H1 (cell line): Measurements from ENCODE around the gene MAN1A2.

Experiments used
- EP300 ChIP-seq, 2 experiments: IDR thresholded peaks; 1 replicate in 1 of 2; 2 replicates in 1 of 2; pipeline ENCODE4 v1.6.1; 2011 to 2012; ENCODE audit warnings: low read depth in 2 of 2, low read length in 2 of 2, mild to moderate bottlenecking in 2 of 2, borderline replicate concordance in 1 of 2, inconsistent platforms in 1 of 2, moderate library complexity in 1 of 2
- EZH2 ChIP-seq: fragments of 200-600 bp; sonication (generic); IDR thresholded peaks from 2 replicates; pipeline ENCODE4 v1.7.1; 2012; ENCODE audit warnings: low read depth, mild to moderate bottlenecking, moderate library complexity, low read length, inconsistent platforms; ENCODE audit not compliant: severe bottlenecking
- FOSL1 ChIP-seq: IDR thresholded peaks from 2 replicates; pipeline ENCODE4 v1.6.1; 2011; ENCODE audit warnings: mild to moderate bottlenecking, low read depth, low read length, moderate library complexity; ENCODE audit not compliant: insufficient read depth
- MAFK ChIP-seq: IDR thresholded peaks from 2 replicates; pipeline ENCODE4 v1.6.1; 2012; ENCODE audit warnings: low read depth, mild to moderate bottlenecking, improper control_type of control experiment, low read length
- POLR2A ChIP-seq, 2 experiments: IDR thresholded peaks; 1 replicate in 1 of 2; 2 replicates in 1 of 2; pipeline ENCODE4 v1.6.1; 2011; ENCODE audit warnings: low read depth in 2 of 2, low read length in 2 of 2, mild to moderate bottlenecking in 2 of 2; ENCODE audit errors: control extremely low read depth in 1 of 2
- POLR2AphosphoS5 ChIP-seq: IDR thresholded peaks from 2 replicates; pipeline ENCODE4 v1.6.1; 2011; ENCODE audit warnings: low read depth, low read length
- POU5F1 ChIP-seq: IDR thresholded peaks from 2 replicates; pipeline ENCODE4 v1.6.1; 2011; ENCODE audit warnings: low read depth, mild to moderate bottlenecking, low read length, moderate library complexity
- RFX5 ChIP-seq: IDR thresholded peaks from 2 replicates; pipeline ENCODE4 v1.6.1; 2011; ENCODE audit warnings: low read depth, low read length, improper control_type of control experiment, borderline replicate concordance
- RXRA ChIP-seq: IDR thresholded peaks from 2 replicates; pipeline ENCODE4 v1.6.1; 2011; ENCODE audit warnings: low read depth, mild to moderate bottlenecking, low read length, moderate library complexity; ENCODE audit not compliant: insufficient read depth
- SP1 ChIP-seq: IDR thresholded peaks from 2 replicates; pipeline ENCODE4 v1.6.1; 2011; ENCODE audit warnings: low read depth, low read length
- SUZ12 ChIP-seq: fragments of 200-600 bp; sonication (generic); IDR thresholded peaks from 2 replicates; pipeline ENCODE4 v1.6.1; 2012; ENCODE audit warnings: mild to moderate bottlenecking, inconsistent platforms, low read length, moderate library complexity, mixed read lengths
- TF ChIP-seq, protein P1 (sequence below), 3 experiments: IDR thresholded peaks; 1 replicate in 2 of 3; 2 replicates in 1 of 3; pipeline versions ENCODE4 v1.5.1 to v1.6.1; 2011; ENCODE audit warnings: low read length in 3 of 3, mild to moderate bottlenecking in 3 of 3, inconsistent platforms in 2 of 3, low read depth in 1 of 3, moderate library complexity in 1 of 3; ENCODE audit not compliant: insufficient read depth in 1 of 3; ENCODE audit errors: control extremely low read depth in 1 of 3
- TF ChIP-seq, protein P2 (sequence below): IDR thresholded peaks from 2 replicates; pipeline ENCODE4 v1.6.1; 2012; ENCODE audit warnings: inconsistent platforms
- TF ChIP-seq, protein P3 (sequence below): IDR thresholded peaks from 2 replicates; pipeline ENCODE4 v1.6.1; 2011; ENCODE audit warnings: low read depth, mild to moderate bottlenecking, low read length; ENCODE audit not compliant: insufficient read depth

DNA sequence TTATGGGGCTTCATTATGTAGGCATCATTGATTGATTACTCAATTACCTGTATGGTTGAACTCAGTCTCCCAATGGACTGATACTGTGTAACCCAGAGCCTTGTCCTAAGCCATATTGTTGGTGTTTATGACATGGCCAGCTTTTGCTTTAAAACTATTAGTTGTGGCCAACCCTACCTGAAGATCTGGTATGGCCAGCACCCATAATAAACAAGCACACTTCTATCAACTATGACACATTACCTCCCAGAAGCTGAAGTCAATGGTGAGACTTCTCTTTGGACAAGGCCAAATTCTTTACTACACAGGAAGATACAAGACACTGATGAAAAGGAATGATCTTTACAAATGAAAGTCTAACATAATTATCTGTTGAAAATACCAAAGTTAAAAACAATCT lies 28.8 kb downstream of the MAN1A2 start:
- TF ChIP-seq, protein P1, sequence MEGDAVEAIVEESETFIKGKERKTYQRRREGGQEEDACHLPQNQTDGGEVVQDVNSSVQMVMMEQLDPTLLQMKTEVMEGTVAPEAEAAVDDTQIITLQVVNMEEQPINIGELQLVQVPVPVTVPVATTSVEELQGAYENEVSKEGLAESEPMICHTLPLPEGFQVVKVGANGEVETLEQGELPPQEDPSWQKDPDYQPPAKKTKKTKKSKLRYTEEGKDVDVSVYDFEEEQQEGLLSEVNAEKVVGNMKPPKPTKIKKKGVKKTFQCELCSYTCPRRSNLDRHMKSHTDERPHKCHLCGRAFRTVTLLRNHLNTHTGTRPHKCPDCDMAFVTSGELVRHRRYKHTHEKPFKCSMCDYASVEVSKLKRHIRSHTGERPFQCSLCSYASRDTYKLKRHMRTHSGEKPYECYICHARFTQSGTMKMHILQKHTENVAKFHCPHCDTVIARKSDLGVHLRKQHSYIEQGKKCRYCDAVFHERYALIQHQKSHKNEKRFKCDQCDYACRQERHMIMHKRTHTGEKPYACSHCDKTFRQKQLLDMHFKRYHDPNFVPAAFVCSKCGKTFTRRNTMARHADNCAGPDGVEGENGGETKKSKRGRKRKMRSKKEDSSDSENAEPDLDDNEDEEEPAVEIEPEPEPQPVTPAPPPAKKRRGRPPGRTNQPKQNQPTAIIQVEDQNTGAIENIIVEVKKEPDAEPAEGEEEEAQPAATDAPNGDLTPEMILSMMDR (IDR thresholded peaks at IDR 0.05; ENCODE audit: control extremely low read depth in 1 of 3, insufficient read depth in 1 of 3, low read depth in 1 of 3, low read length in 3 of 3), result no peak
- TF ChIP-seq POLR2A (IDR thresholded peaks at IDR 0.05; ENCODE audit: control extremely low read depth in 1 of 2, low read depth in 2 of 2, low read length in 2 of 2) (no peak), RFX5 (no peak), RXRA (no peak), POLR2AphosphoS5 (no peak), EP300 (IDR thresholded peaks at IDR 0.05; ENCODE audit: borderline replicate concordance in 1 of 2, low read depth in 2 of 2, low read length in 2 of 2) (no peak), MAFK (no peak), SP1 (no peak), EZH2 (no peak), SUZ12 (no peak), FOSL1 (no peak), POU5F1 (no peak)
- TF ChIP-seq, protein P2, sequence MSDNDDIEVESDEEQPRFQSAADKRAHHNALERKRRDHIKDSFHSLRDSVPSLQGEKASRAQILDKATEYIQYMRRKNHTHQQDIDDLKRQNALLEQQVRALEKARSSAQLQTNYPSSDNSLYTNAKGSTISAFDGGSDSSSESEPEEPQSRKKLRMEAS, result no peak
- TF ChIP-seq, protein P3, sequence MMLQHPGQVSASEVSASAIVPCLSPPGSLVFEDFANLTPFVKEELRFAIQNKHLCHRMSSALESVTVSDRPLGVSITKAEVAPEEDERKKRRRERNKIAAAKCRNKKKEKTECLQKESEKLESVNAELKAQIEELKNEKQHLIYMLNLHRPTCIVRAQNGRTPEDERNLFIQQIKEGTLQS, result no peak
